HG03571 (cell line): ENCODE measurements around the gene DPP9.
A peak's percentile ranks its signal among the peaks of the same experiment; 100 is the strongest.
"Not testable (repeated sequence)": the region's sequence is repeated elsewhere in the genome, so short reads cannot be mapped to it uniquely, and the experiment has no call there.

ENCODE experiments used
- ATAC-seq: cut with Tn5 transposase; IDR thresholded peaks from one replicate; pipeline ENCODE4 v1.9.1; 2021; ENCODE audit not compliant: unreplicated experiment

DPP9 gene

DNA sequence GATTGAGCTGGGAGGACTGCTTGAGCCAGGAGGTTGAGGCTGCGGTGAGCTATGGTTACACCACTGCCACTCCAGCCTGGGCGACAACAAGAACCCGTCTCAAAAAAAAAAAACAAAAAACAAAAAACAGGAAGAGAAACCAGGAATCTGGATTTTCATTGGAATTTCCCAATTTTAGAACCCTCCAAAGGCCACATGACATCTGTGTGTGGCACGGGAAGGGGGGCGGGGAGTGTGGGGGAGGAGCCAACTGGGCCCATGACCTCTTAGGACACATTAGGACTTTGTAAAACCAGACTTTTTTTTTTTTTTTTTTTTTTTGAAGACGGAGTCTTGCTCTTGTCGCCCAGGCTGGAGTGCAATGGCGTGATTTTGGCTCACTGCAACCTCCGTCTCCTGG, 32.3 kb downstream of the DPP9 start:
- no peak for ATAC-seq

- ATAC-seq: no peak
Measured at GRCh38 chr19:4690361-4690760, 33.3 kb downstream of the DPP9 start.

DNA sequence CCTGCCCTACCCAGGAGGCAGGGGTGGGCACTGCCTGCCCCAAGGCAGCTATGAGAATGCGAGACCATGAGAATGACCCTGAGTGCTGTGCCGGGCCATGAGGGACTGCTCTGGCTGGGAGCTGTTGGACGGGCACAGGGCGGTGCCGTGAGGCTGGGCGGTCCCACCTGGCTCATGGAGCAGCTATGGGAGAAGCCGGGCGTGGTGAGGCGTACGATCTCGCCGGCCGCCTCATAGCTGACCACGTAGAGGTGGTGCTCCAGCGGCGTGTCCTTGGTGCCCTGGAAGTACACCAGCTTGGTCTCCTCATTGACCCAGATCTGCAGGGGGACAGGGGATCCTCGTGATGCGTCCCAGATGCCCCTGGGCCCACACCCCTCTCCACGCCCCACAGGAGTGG, 34.2 kb downstream of the DPP9 start:
- ATAC-seq: no peak

DNA sequence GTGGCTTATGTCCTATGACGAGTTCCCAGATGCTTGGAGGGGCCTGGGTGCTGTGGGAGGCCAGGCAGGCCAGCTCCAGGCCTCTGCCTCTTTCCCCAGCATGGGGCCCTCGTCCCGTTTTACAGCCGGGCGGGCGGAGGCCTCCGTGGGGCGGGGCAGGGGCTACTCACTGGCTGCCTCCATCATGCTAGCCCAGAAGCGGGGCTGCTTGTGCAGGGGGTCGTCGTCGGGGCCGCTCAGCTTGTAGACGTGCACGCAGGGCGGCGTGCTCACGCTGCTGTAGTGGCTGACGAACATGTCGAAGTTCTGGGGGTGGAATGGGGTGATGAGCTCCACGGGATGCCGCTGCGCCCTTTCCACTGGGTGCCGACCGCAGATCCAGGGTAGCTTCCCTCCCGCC, 35.1 kb downstream of the DPP9 start:
- ATAC-seq: no peak

DNA sequence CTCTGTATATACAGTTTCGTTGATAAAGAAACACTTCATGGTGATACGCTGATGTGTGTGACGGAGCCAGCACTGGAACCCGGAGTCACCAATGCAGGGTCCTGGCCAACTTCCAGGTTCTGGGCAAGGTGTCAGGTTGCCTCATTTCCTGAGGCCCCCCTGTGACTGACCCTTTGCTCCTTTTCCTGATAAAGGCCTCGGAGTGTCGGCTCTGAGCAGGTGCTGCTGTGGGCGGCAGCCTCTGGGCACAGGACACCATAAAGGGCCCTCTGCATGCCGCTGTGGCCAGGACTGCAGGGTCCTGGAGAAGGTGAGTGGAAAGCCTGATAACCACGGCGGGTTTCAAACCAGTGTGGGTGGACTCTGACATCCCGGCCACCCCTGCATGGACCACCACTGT, 36.2 kb downstream of the DPP9 start:
- no peak for ATAC-seq

GRCh38 chr19:4686700-4687099, 36.9 kb downstream of the DPP9 start:
- ATAC-seq: no peak

DNA sequence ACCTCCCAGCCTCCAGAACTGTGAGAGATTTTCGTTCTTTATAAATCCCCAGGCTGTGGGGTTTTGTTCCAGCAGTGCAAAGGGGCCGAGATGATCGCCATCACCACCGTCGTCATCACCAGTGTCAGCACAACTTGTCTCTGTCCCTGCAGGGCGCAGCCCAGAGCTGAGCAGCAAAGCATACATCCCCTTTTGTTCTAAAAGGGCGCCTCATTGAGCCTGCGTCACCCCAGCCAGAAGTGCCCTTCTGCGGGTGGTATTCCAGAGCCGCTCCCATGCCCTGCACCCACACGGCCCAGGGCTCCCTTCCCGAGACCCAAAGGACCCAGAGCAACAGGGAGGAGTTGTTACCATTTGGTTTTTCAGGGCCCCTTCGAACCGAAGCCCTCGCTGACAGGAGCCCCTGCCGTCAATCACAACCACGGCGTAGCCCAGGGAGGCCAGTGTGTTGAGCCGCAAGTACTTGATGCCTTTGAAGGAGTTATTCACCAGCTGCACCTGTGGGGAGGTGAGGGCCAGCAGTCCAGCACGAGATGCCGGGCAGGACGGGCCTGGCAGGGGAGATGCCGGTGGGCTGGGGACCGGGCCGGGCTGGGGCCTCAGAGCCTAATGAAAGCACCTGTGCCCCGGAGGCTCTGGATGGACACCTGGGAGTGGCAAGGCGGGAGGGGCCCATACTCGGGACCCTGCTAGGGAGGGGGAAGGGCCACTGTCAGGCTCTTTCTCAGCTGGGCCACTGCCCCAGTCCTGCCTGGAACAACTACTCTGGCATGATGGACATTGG, 39.1 kb downstream of the DPP9 start:
- ATAC-seq: no peak

DNA sequence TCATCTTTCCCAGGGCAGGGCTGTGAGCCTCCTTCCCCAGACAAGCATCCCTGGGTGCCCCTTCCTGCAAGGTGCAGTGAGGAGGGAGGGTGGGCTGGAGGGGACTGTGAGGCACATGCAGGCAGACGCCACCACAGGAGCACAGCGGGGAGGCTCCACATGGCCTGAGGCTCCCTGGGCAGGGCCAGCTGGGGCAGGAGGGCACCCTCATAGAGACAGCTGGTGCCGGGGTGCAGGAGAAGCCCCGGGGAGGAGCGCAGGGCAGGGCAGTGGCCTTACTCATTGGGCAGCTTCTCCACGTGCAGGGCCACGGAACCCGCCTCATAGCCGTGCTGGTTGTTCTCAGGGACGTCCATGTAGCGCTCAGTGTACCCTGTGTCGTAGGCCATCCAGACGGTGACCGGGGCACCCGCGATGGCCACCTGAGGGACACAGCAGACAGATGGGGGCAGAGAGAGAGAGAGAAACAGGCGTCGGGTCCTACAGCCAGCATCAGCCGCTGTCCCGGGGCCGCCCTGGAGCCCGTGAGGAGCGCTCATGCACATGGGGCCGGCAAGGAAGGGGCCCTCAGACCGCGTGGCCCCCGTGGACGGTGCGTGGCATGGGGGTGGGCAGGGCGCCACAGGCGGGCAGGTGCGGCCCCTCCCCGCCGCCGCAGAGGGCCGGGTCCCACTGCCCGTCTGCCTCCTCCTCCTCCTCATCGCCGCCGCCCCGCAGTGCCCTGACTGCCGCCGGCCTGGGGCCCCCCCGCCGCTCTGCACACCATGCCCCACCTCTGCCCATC, 41.0 kb downstream of the DPP9 start:
- no peak for ATAC-seq

DNA sequence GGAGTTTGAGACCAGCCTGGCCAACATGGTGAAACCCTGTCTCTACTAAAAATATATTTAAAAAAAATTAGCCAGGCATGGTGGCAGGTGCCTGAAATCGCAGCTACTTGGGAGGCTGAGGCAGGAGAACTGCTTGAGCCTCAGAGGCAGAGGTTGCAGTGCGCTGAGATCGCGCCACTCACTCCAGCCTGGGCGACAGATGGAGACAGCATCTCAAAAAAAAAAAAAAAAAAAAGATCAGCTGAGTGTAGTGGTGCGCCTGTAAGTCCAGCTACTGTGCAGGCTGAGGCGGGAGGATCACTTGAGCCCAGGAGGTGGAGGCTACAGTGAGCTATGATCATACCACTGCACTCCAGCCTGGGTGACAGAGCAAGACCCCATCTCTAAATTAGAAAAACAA, 43.6 kb downstream of the DPP9 start:
- not testable (repeated sequence) for ATAC-seq

- ATAC-seq: no peak
Measured at GRCh38 chr19:4678881-4679790, 44.5 kb downstream of the DPP9 start.

DNA sequence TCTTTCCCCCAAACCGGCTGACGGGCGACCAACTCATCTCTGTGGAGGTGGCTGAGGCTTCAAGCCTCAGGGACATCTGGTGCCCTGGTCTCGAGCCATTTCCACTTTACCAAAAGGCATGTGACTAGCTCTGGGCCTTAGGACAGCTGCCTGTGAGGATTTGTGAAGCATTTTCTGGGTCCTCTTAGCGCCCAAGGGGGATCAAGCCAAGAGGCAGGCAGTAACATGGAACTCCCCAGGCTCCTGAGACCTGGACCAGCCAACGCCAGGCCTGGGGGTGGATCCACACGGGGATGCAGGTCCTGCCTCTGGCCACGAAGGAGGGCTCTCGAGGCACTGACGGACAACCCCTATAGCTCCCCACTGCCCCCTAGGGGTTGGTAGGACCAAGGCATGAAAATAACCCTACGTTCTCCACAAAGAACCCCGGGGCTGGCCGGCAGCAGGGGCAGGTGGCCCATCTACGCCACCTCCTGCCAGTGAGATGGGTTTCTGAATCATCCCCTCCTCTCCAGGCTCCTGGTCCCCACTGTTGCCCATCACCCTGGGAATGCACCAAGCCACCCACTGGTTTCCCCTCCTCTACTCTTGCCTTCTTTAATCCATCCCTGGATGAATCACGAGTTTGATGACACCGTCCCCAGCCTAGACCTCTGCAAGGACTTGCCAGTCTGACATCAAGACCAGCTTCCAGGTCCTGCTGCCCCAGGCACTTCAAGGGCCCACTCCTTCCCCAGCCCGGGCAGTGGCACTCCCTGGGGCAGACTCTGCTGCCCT, 46.5 kb downstream of the DPP9 start:
- ATAC-seq: no peak

GRCh38 chr19:4675346-4675745, 48.3 kb downstream of the DPP9 start:
- ATAC-seq: no peak

DNA sequence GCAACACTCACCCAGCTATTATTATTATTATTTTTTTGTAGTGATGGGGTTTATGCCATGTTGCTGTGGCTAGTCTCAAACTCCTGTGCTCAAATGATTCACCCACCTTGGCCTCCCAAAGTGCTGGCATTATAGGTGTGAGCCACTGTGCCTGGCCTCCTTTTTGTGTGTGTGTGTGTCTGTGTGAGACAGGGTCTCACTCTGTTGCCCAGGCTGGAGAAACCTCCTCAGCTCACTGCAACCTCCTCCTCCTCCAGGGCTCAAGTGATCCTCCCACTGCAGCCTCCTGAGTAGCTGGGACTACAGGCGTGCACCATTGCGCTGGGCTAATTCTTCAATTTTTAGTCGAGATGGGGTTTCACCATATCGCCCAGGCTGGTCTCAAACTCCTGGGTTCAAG, 49.9 kb downstream of the DPP9 start:
- no peak for ATAC-seq

GRCh38 chr19:4673216-4673615, 50.4 kb downstream of the DPP9 start:
- no peak for ATAC-seq

DNA sequence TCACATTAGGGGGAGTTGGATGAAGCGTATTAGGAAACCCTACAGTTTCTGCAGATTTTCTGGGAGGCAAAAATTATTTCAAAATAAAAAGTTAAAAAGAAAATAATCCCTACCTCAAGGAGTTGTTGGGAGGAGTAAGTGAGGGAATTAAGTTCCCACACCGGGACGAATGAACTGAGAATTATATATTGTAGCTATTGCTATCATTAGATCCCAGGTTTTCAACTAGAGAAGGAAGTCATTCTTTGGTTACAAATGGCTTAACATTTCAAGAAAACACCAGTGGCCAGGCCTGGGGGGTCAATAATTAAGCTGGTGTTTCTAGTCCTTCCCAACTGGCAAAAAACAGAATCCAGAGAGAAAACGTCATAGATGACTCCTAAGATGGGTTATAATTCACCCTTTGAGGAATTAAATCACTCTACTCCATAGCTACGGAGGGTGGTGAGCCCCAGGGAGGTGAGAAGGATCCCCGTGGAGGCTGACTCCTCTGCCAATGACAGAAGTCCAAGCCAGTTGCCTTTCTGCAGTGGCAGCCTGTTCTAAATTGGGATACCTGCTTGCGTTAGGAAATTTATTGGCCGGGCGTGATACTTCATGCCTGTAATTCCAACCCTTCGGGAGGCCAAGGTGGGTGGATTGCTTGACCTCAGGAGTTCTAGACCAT, 52.3 kb downstream of the DPP9 start:
- ATAC-seq: no peak

- peak; percentile 82 for ATAC-seq
Measured at GRCh38 chr19:4669723-4670480, 53.7 kb downstream of the DPP9 start, which contains the start of gene MYDGF. Gene MYDGF (minus strand): TSS chr19:4670342. CDS start chr19:4670334, 8 bp downstream.

DNA sequence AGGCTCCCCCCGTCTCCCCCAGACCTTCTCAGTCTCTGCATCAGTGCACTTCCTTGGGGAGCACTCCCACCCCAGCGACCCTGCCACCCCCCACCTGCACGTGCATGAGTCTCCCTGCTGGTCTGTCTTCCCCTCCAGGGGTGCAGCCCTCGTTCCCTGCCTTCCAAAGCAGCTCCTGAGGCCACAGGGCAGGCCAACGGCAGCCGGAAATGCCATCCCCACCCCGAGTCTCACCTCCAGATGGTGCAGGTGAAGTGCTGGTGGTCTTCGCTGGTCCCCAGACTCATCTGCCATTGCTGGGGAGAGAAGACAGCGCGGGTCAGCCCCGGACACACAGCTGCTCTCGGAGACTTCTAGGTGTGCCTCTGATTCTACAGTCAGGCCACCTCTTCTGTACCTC, 59.0 kb downstream of the DPP9 start:
- no peak for ATAC-seq

DNA sequence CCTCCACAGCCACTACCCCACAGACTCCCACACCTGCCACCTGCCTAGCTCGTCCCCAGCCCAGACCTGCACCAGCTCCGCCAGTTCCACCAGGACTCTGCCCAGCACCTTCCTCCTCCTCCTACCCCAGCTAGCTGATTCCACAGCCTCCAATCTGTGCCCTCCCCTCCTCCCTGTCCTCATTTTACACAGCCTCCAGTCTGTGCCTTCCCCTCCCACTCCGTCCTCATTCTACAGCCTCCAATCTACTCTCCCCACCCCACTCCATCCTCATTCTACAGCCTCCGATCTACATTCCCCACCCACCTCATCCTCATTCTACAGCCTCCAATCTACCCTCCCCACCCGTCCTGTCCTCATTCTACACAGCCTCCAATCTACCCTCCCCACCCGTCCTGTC, 60.8 kb downstream of the DPP9 start:
- no peak for ATAC-seq

DNA sequence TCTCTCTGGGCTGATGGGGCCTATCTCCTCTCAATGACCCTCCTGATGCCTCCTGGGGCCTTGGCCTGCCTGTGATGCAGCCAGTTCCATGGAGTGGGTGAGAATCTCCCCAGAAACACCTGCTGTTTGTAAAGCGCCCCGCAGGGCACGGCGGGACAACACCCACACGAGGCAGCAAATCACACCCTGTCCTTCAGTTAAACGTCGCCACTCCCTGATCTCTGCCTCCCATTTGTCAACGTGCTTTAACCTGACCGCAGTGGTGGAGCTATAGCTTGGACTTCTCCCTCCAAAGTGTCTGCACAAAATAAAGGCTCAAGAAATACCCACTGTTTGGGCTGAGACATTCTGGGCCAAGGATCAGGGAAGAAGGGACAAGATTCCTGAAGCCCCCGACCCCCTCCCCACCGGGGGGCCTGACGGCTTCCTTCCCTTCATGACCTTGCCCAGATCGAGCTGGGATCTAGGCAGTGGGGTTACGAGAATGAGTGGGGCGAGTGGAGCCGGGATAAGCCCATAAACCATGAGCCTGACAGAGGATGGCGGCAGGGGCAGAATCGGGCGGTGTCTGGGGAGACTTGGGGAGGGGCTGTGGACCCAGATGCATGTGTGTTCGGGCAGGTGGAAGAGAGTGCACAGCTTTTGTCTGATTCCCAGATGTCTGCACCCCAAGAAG, 61.5 kb downstream of the DPP9 start:
- no peak for ATAC-seq
